ENCODE data around the gene PACRG.

PACRG gene

GRCh38 chr6:163342571-163343539 is 615.1 kb downstream of the PACRG start:
- DNase-seq: no peak

DNA sequence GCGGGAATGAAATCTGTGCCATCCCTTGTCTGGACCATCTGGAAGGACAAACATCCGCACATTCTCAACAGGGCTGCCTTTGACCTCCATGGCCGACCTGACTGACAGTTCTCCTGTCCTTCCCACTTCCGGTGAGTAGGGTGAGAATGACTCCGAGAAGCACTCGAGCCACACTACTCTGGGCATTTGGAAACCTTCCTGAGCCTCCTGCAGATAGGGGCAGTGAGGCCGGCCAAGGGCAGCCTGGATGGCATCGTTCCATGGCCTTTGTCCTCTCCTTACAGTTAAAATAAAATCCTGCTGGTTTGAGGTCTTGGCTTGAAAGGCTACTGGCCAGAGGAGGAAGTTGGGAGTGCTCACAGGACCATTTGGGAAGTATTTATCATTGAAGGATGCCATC is 615.8 kb downstream of the PACRG start:
- no peak for DNase-seq

GRCh38 chr6:163344411-163344810 is 616.6 kb downstream of the PACRG start:
- no peak for DNase-seq

- no peak for DNase-seq
Observed at GRCh38 chr6:163345931-163346330, 618.2 kb downstream of the PACRG start.

DNA sequence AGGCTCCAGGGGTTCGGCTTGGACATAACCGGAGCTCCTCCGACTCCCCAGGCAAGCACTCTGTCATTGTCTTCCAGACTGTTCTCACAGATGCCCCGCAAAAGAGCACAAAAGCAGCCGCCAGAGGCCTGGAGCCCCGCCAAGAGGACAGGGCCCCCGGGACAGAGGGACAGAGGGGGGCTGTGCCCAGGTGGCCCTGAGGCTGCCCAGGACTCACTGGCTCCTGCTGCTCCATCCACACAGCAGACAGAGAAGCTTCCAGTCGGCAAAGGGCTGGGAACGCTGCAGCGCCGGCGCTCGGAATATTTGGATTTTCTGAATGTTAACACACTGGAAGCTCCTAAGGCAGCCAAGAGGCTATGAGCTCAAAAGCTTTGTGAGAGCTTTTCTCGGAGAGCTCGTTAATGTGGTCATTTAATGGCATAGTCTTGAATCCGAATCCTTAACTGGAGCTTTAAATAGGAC is 618.8 kb downstream of the PACRG start:
- no peak for DNase-seq

GRCh38 chr6:163347021-163347446 is 619.3 kb downstream of the PACRG start:
- DNase-seq: no peak

DNA sequence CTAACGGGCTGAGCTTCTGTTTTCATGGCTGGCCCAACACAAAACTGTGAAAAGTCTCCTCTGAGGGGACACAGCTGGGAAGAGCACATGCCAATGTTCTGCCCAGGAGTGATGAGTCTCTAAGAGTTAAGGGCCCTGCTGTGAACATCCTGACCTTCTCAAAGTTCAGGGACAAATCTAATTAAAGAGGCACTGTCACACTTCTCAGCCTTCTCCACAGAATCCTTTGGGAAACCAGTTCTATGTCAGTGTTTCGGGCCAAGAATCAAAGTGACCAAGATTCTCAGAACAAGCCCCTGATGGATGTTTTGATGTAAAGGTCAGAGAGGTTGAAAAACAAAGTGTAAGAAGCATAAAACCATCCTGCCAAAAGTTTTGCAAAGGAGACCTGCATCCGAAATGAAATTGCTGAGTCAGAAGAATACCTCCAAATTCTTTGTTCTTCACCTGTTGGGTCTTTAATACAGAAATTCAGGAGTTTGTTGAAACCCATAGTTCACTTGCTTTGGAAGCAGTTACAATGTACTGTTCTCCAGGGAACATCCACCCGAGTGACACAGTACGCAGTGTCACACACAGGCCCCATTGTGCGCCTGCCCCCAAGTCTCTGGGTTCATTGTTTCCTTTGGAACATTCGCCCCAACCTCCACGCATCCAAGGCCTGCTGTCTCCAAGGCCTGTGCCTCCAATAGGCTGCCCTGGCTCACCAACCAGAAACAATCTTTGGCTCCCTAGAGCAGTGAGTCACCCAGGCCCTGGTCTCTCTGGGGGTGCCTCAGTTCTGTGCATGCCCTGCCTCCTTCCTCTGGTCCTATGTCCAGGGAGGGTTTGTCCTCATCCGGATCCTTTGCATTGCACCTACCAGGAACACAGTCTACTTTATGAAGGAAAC is 621.3 kb downstream of the PACRG start:
- no peak for DNase-seq

DNA sequence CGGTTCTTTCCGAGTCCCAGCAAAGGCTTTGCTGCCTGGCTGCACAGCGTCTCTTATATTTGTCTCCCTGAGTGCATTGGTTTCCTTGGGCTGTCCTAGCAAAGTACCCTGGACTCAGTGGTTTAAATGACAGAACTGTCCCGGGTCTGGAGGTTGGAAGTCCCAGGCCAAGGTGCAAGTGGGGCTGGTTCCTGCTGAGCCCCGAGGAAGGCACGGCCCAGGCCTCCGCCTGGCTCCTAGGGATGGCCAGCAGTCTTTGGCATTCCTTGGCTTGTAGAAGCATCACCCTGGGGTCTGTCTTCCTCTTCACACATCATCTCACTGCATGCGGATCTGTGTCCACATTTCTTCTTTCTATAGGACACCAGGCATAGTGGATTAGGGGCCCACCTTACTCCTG is 621.9 kb downstream of the PACRG start:
- no peak for DNase-seq

GRCh38 chr6:163351013-163351412 is 623.2 kb downstream of the PACRG start:
- DNase-seq: no peak

DNA sequence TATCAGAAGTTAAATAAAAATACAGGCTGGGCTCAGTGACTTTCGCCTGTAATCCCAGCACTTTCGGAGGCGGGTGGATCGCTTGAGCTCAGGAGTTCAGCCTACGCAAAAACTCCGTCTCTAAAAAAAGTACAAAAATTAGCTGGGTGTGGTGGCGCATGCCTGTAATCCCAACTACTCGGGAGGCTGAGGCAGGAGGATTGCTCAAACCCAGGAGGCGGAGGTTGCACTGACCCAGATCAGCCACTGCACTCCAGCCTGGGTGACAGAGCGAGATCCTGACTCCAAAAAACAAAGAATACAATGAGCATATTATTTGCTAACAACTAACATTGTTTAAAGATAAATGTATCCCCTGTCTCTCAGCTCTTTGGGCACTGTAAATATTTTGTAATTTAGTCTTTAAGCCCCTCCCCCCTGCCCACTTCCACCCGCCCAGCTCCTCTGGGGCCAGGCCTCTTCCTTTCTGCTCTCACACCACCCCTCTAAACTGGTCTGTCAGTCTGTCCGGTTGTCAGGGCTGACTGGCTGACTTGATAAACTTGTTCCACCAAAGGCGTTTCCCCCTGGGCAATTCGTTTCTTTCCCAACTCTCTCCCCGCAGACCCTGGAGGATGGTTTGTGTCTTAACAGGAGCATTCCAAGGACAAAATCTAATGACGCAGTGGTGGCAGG is 624.4 kb downstream of the PACRG start:
- no peak for DNase-seq

GRCh38 chr6:163352966-163353365 is 625.2 kb downstream of the PACRG start:
- DNase-seq: no peak

GRCh38 chr6:163354085-163354484 is 626.3 kb downstream of the PACRG start:
- no peak for DNase-seq

DNA sequence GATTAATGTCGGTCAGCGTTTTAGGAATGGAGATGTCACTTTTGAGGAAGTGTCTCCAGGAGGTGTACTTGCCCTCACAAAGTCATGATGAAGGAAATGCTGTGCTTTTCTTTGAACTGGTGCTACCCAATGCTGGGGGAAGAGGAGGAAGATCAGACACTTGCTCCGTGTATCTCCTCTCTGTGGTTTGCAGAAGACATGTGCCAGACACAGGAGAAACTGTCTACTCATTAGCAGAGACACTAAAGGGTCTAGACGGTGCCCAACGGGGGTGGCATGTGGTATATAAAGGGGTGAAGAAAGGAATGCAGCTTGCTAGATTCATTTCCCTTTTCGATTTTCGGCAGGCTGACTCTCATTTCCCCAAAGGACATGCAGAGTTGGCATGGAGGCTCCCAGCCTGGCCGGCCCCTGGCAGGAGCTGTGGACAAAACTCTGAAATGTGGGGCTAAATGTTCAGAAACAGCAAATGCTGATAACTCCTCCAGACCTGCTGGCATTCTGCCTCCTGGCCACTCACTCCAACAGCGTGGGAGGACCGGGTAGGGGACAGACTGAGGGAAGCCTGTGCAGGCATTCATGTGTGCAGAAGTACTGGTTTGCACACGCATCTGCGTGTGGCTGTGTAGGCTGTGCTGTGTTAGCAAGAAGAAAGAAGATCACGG is 627.1 kb downstream of the PACRG start:
- no peak for DNase-seq

- no peak for DNase-seq
Observed at GRCh38 chr6:163355426-163355991, 627.7 kb downstream of the PACRG start.

DNA sequence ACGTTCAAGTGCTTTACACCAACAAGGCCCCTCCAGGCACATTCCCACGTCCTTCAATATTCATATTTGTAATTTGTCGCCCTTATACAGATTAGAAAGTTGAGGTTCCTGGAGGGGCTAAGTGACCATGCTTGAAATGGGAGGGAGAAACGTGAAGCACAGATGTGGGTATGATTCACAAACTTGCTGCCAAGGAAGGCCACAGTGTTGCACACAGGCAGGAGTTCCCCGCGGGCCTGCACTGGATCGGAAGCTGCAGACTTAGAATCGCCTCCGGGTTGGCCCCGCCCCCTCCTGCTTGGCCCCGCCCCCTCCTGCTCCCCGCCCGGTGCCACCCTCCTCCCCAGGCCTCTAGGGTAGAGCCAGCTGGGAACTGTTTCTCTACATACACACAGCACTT is 628.5 kb downstream of the PACRG start:
- DNase-seq: no peak

GRCh38 chr6:163356743-163357142 is 629.0 kb downstream of the PACRG start:
- DNase-seq: no peak

GRCh38 chr6:163364641-163365040 is 636.9 kb downstream of the PACRG start:
- DNase-seq: no peak
